GM19397 (cell line): Measurements from ENCODE around the gene SLC44A4.
A peak's percentile ranks its signal among the peaks of the same experiment; 100 is the strongest.
"Not testable (repeated sequence)": the region's sequence is repeated elsewhere in the genome, so short reads cannot be mapped to it uniquely, and the experiment has no call there.

Source experiments
- ATAC-seq: cut with Tn5 transposase; IDR thresholded peaks from one replicate; pipeline ENCODE4 v1.9.1; 2021; ENCODE audit warnings: mild to moderate bottlenecking, moderate library complexity; ENCODE audit not compliant: unreplicated experiment

The SLC44A4 gene

DNA sequence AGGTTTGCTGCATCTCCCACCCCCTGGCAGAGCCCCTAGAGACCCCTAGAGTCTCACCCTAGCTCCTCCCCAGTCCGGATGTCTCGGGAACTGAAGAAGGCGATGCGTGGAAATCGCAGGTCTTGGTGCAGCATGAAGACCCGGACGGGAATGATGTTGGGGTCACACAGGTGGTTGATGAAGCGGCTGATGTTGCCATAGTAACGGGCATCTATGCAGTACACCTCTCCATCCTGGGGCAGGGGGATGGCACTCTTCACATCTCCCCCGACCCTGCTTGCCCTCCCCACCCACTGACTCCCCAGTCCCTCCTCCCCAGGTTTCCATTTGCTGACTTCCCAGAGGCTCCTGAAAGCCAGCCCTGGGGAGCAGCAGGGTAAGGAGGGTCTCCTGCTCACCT lies 1.8 kb upstream of the SLC44A4 start:
- ATAC-seq: no peak

GRCh38 chr6:31879901-31880300 lies 1.1 kb upstream of the SLC44A4 start:
- ATAC-seq: no peak

DNA sequence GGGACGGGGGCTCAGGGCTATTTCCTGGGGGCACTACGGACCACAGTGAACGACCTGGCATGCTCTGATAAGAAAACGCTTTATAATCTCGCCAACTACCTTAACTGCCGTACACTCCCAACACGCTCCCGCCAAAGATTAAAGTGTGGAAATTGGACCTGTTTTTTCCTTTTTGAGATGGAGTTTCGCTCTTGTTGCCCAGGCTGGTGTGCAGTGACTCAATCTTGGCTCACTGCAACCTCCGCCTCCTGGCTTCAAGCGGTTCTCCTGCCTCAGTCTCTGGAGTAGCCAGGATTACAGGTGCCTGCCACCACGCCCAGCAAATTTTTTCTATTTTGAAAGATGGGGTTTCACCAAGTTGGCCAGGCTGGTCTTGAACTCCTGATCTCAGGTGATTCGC lies 346 bp upstream of the SLC44A4 start:
- ATAC-seq: no peak

GRCh38 chr6:31878222-31878621 lies 575 bp downstream of the SLC44A4 start:
- ATAC-seq: no peak

DNA sequence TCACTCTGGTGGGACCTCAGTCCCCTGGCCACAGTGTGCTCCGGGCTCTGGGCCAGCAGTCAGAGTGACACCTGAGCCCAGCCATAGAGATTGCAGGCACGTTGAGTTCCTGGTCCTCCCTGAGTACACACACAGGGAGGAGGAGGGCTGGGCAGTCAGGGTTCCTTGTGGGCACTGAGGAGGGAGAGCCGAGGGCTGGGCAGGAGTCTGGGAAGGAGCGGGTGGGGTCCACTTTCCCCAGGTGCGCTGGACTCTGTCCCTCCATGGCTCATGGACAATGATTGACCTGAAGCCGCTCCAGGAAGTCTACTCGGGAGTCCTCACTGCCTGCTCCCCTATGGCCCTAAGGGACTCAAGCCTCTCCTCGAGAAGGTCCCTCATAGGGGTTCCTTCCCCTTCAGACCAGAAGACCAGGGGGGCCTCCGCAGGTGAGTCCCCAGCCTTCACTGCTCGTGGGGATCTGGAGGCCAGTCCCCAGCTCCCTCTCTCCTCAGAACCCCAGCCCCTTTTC lies 1.1 kb downstream of the SLC44A4 start:
- no peak for ATAC-seq

GRCh38 chr6:31877125-31877650 lies 1.6 kb downstream of the SLC44A4 start:
- ATAC-seq: no peak

GRCh38 chr6:31876357-31876756 lies 2.4 kb downstream of the SLC44A4 start:
- no peak for ATAC-seq

GRCh38 chr6:31875877-31876276 lies 2.9 kb downstream of the SLC44A4 start:
- no peak for ATAC-seq

GRCh38 chr6:31874836-31875572 lies 3.8 kb downstream of the SLC44A4 start:
- ATAC-seq: no peak

- no peak for ATAC-seq
Measured at GRCh38 chr6:31874084-31874670, 4.6 kb downstream of the SLC44A4 start.

- ATAC-seq: no peak
Measured at GRCh38 chr6:31871046-31871659, 7.6 kb downstream of the SLC44A4 start.

GRCh38 chr6:31870385-31870921 lies 8.3 kb downstream of the SLC44A4 start:
- no peak for ATAC-seq

DNA sequence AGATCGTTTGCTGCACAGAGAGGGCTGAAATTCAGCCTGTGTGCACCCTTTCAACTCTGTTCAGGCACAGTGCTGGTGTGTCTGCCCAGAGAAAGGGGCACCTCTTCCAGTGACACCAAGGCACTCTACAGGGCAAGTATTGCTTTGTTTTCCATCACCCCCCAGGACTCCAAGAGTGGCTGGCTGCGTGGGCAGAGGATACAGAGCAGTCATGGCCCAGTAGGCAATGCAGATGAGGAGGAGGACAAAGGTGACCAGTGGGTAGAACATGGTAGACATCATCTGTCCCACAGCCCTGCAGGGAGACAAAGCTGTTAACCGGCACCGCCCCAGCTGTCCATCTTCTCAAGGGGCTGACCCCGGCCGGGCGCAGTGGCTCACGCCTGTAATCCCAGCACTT lies 9.5 kb downstream of the SLC44A4 start:
- ATAC-seq: no peak

DNA sequence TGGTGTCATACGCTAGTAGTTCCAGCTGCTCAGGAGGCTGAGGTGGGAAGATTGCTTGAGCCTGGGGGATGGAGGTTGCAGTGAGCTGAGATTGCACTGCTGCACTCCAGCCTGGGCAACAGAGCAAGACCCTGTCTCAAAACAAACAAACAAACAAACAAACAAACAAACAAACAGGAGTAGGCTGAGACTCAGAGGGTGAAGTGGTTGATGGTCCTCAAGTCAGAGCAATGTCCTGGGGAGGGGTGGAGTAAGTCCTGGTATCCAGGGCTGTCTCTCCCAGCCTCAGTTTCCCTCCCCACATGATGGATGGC lies 10.2 kb downstream of the SLC44A4 start:
- not testable (repeated sequence) for ATAC-seq

DNA sequence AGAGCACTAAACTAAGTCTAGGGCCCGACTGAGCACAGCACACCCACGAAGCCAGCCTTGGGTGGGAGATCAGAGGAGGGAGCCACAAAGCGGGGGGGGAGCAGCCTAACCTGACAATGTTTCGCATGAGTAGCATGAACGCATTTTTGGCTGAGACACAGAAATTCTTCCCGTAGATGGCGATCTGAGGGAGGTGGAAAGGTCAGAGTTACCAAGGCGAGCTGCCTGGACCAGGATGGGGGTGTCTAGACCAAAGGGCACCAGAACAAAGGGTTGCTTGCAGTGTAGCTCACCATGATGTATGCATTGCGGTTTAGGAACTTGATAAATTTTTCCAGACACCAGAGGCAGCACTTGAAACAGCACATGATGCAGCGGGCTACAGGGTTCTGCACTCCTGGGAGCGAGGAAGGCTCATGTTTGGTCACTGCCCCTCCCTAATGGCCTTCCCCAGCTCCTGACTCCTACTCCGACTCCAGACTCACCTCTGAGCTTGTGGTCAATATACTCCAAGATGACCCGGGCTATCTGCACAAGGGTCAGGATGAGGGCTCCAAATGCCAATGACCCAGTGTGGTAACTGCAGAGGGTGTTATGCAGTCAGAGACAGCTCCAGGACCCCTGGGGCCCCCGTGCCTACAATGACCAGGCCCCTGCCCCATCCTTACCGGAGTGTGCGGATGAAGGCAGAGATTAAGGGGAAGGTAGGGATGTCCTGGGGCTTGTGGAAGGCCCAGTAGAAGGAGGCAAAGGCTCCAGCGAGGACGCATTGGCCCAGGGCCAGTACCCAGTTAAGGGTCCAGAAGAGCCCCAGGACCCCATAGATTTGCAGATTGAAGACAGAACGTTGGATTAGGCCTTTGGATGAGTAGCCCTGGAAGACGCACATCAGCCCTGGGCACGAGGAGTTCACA lies 13.3 kb downstream of the SLC44A4 start:
- ATAC-seq: no peak

DNA sequence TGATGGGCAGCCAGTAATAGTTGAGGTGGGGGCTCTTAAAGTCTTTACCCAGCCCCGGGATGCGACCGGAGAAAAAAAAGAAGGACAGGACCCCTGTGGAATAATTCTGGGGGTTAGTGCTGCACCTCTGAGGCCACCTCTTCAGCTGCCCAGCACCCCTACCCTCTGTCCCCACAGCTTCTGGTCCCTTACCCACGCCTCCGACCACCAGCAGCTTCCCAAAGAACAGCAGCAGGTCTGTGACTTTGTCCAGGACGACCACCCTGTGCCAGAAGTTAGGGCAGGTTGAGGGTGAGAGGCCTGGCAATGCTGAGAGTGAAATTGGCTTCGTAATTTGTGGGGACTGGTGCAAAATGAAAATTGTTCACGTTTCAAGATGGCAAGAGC lies 14.0 kb downstream of the SLC44A4 start:
- no peak for ATAC-seq

GRCh38 chr6:31864123-31864562 lies 14.7 kb downstream of the SLC44A4 start:
- ATAC-seq: not testable (repeated sequence)

DNA sequence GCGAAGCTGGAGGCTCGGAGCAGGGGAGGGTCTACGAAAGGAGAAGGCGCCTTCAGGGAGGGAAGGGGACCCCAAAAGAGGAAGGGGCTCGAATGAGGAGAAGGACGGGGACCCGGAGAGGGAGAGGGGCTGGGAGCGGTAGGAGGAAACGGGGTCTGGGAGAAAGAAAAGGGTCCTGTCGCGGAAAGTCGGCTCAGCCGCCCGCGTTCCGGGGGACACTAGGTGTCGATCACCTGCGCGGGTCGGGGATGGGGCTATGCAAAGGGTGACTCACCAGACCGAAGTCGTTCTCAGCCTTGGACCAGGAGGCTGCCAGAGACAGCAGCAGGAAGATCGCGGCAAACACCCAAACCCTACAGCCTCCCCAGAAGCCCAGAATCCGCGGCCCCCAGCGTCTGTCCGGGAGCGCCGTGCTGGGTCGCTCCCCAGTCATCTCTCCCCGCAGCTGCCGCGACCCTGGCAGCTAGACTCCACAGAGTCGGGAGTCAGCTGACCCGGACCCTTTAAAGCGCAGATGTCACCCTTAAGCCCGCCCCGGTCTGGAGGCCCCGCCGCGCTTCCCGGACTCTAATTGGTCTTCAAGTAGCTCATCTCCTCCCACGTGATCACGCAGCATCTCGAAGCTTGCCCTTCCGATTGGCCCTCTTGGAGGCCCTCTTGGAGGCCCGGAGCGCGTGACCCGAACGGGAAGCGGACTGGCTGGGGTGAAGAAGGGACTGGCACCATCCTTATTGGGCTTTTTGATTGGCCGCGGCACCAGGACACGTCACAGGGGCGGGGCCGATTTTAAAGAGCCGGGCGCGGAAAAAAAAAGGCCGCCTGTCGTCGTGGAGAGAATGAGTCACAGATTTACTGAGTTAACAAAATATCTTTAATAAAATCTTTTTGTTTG lies 16.2 kb downstream of the SLC44A4 start, which contains the start of gene NEU1:
Gene NEU1 (minus strand): TSS at position 478 of the 892 bp plus-strand sequence. CDS start 45 bp downstream, at position 433.
- peak; percentile 94 for ATAC-seq

DNA sequence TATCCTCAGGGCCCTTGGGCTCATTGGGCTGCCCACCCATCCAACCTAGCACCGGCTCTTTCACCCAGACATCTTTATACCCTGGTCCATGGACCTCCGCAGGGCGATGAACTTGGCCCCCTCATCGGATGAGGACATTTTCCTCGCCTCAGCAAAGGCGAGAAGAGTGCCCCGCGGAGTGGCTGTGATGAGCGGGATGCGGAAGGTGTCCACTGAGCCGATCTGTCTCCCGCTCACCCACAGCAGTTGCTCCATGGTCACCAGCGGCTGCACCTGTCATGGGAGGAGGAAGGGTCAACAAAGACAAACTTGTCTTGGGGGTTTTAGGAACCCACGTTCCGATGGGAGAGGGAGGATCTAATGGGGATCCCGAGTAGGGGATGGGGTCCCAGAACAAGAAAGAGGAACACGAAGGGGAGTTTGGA lies 16.9 kb downstream of the SLC44A4 start:
- no peak for ATAC-seq
